Activated CD4-positive, alpha-beta T cell treated with anti-CD3 and anti-CD28 coated beads, Interleukin-2, amount 50 U/mL, for 24 hours (primary cell): ENCODE results near the gene PROC.
"Not testable (repeated sequence)": the region's sequence is repeated elsewhere in the genome, so short reads cannot be mapped to it uniquely, and the experiment has no call there.

Experiments
- DNase-seq, 2 donors: peaks; one replicate each; pipeline ENCODE4 v3.0.0-alpha.2; 2020; ENCODE audit warnings: low read depth in 1 of 2, low spot score in 1 of 2

The PROC gene

GRCh38 chr2:127426501-127427354 is 8.5 kb downstream of the PROC start:
- DNase-seq, result no peak

GRCh38 chr2:127427376-127428056 is 9.3 kb downstream of the PROC start:
- no peak for DNase-seq

GRCh38 chr2:127428057-127428814 is 10.0 kb downstream of the PROC start:
- DNase-seq, result no peak

GRCh38 chr2:127428815-127429109 is 10.5 kb downstream of the PROC start:
- no peak for DNase-seq

- no peak for DNase-seq
These were observed 11.1 kb downstream of the PROC start for GRCh38 chr2:127429291-127429690.

GRCh38 chr2:127429844-127430425 is 11.7 kb downstream of the PROC start:
- no peak for DNase-seq

- no peak for DNase-seq
These were observed 13.3 kb downstream of the PROC start for GRCh38 chr2:127431408-127432023.

- no peak for DNase-seq
These were observed 16.3 kb downstream of the PROC start for GRCh38 chr2:127434515-127434914.

- DNase-seq, result no peak
These were observed 18.8 kb downstream of the PROC start for GRCh38 chr2:127437056-127437455.

- DNase-seq, result no peak
These were observed 19.8 kb downstream of the PROC start for GRCh38 chr2:127437781-127438726.

GRCh38 chr2:127439343-127439742 is 21.1 kb downstream of the PROC start:
- DNase-seq, result no peak

GRCh38 chr2:127448526-127448925 is 30.3 kb downstream of the PROC start:
- DNase-seq, result no peak

GRCh38 chr2:127449414-127449813 is 31.2 kb downstream of the PROC start:
- DNase-seq, result no peak

- DNase-seq, result no peak
These were observed 31.7 kb downstream of the PROC start for GRCh38 chr2:127449898-127450297.

- no peak for DNase-seq
These were observed 33.8 kb downstream of the PROC start for GRCh38 chr2:127451981-127452380.

- DNase-seq, result not testable (repeated sequence)
These were observed 34.2 kb downstream of the PROC start for GRCh38 chr2:127452423-127452822.

- DNase-seq, result no peak
These were observed 34.8 kb downstream of the PROC start for GRCh38 chr2:127453013-127453391.

- no peak for DNase-seq
These were observed 35.4 kb downstream of the PROC start for GRCh38 chr2:127453392-127454171.
